ENCODE results near the gene ZNF408.

Gene ZNF408

GRCh38 chr11:46674463-46675287 is 26.2 kb upstream of the ZNF408 start:
- DNase-seq: no peak
- in situ Hi-C loops (cut with HindIII; ENCODE audit: low pct_ligation_motif_present, low pct_unique_long_range_greater_than_20kb, low sequenced_read_pairs): no loop called here

GRCh38 chr11:46675288-46675851 is 25.5 kb upstream of the ZNF408 start:
- in situ Hi-C loops (cut with HindIII; ENCODE audit: low pct_ligation_motif_present, low pct_unique_long_range_greater_than_20kb, low sequenced_read_pairs): no loop called here
- DNase-seq: peak; percentile 18

- DNase-seq: no peak
- in situ Hi-C loops (cut with HindIII; ENCODE audit: low pct_ligation_motif_present, low pct_unique_long_range_greater_than_20kb, low sequenced_read_pairs): no loop called here
Measured at GRCh38 chr11:46675949-46676348, 24.9 kb upstream of the ZNF408 start.

- DNase-seq: no peak
- in situ Hi-C loops (cut with HindIII; ENCODE audit: low pct_ligation_motif_present, low pct_unique_long_range_greater_than_20kb, low sequenced_read_pairs): no loop called here
Measured at GRCh38 chr11:46676436-46677158, 24.2 kb upstream of the ZNF408 start.

GRCh38 chr11:46677169-46677568 is 23.7 kb upstream of the ZNF408 start:
- no peak for DNase-seq
- in situ Hi-C loops (cut with HindIII; ENCODE audit: low pct_ligation_motif_present, low pct_unique_long_range_greater_than_20kb, low sequenced_read_pairs): no loop called here

GRCh38 chr11:46677991-46678740 is 22.7 kb upstream of the ZNF408 start:
- in situ Hi-C loops (cut with HindIII; ENCODE audit: low pct_ligation_motif_present, low pct_unique_long_range_greater_than_20kb, low sequenced_read_pairs): no loop called here
- no peak for DNase-seq

GRCh38 chr11:46678741-46679130 is 22.1 kb upstream of the ZNF408 start:
- in situ Hi-C loops (cut with HindIII; ENCODE audit: low pct_ligation_motif_present, low pct_unique_long_range_greater_than_20kb, low sequenced_read_pairs): no loop called here
- no peak for DNase-seq

- in situ Hi-C loops (cut with HindIII; ENCODE audit: low pct_ligation_motif_present, low pct_unique_long_range_greater_than_20kb, low sequenced_read_pairs): no loop called here
- no peak for DNase-seq
Measured at GRCh38 chr11:46679241-46680163, 21.3 kb upstream of the ZNF408 start.

GRCh38 chr11:46680164-46680760 is 20.6 kb upstream of the ZNF408 start:
- DNase-seq: no peak
- in situ Hi-C loops (cut with HindIII; ENCODE audit: low pct_ligation_motif_present, low pct_unique_long_range_greater_than_20kb, low sequenced_read_pairs): no loop called here

GRCh38 chr11:46680815-46681214 is 20.0 kb upstream of the ZNF408 start:
- DNase-seq: no peak
- in situ Hi-C loops (cut with HindIII; ENCODE audit: low pct_ligation_motif_present, low pct_unique_long_range_greater_than_20kb, low sequenced_read_pairs): no loop called here

- no peak for DNase-seq
- in situ Hi-C loops (cut with HindIII; ENCODE audit: low pct_ligation_motif_present, low pct_unique_long_range_greater_than_20kb, low sequenced_read_pairs): no loop called here
Measured at GRCh38 chr11:46681814-46682213, 19.0 kb upstream of the ZNF408 start.

- in situ Hi-C loops (cut with HindIII; ENCODE audit: low pct_ligation_motif_present, low pct_unique_long_range_greater_than_20kb, low sequenced_read_pairs): no loop called here
- no peak for DNase-seq
Measured at GRCh38 chr11:46682773-46683752, 17.8 kb upstream of the ZNF408 start.

- no peak for DNase-seq
- in situ Hi-C loops (cut with HindIII; ENCODE audit: low pct_ligation_motif_present, low pct_unique_long_range_greater_than_20kb, low sequenced_read_pairs): no loop called here
Measured at GRCh38 chr11:46684367-46684766, 16.5 kb upstream of the ZNF408 start.

GRCh38 chr11:46686886-46687795 is 13.7 kb upstream of the ZNF408 start:
- in situ Hi-C loops (cut with HindIII; ENCODE audit: low pct_ligation_motif_present, low pct_unique_long_range_greater_than_20kb, low sequenced_read_pairs): no loop called here

GRCh38 chr11:46690702-46691101 is 10.1 kb upstream of the ZNF408 start:
- DNase-seq: no peak
- in situ Hi-C loops (cut with HindIII; ENCODE audit: low pct_ligation_motif_present, low pct_unique_long_range_greater_than_20kb, low sequenced_read_pairs): no loop called here

More at GRCh38 chr11:46686886-46687795, 13.7 kb upstream of the ZNF408 start:
- no peak for DNase-seq

- peak; percentile 79 for DNase-seq
- in situ Hi-C loops (cut with HindIII; ENCODE audit: low pct_ligation_motif_present, low pct_unique_long_range_greater_than_20kb, low sequenced_read_pairs): no loop called here
Measured at GRCh38 chr11:46692450-46692849, 8.4 kb upstream of the ZNF408 start.

Measured in ACHN (cell line).